Mesenchymal stem cell (in vitro differentiated cells and primary cell): Measurements from ENCODE around the gene ZZZ3.

Experiments used
- DNase-seq: peaks from one replicate; pipeline ENCODE4 v3.0.0-alpha.2; 2013
- H2AFZ ChIP-seq: one replicate; pipeline ENCODE4 v1.6.1; 2013; ENCODE audit warnings: low read depth, mild to moderate bottlenecking, control low read depth, inconsistent platforms, low read length, moderate library complexity
- H2AK5ac ChIP-seq: 2 replicates; pipeline ENCODE4 v1.6.1; 2013; ENCODE audit warnings: low read length, moderate library complexity, mild to moderate bottlenecking, inconsistent platforms; ENCODE audit not compliant: severe bottlenecking
- H2BK120ac ChIP-seq: one replicate; pipeline ENCODE4 v1.6.1; 2013; ENCODE audit warnings: low read depth, mild to moderate bottlenecking, inconsistent platforms, low read length, moderate library complexity
- H2BK12ac ChIP-seq, 2 experiments: one replicate each; pipeline ENCODE4 v1.6.1; 2013; ENCODE audit warnings: inconsistent platforms in 2 of 2, low read length in 2 of 2, mild to moderate bottlenecking in 2 of 2, moderate library complexity in 2 of 2, control low read depth in 1 of 2
- H2BK15ac ChIP-seq: one replicate; pipeline ENCODE4 v1.6.1; 2013; ENCODE audit warnings: mild to moderate bottlenecking, low read depth, inconsistent platforms; ENCODE audit not compliant: poor library complexity, severe bottlenecking
- H2BK5ac ChIP-seq: 2 replicates; pipeline ENCODE4 v1.6.1; 2013; ENCODE audit warnings: low read depth, mild to moderate bottlenecking, low read length, control low read depth, inconsistent platforms; ENCODE audit not compliant: poor library complexity, severe bottlenecking
- H3K14ac ChIP-seq, 2 experiments: one replicate each; pipeline ENCODE4 v1.6.1; 2013; ENCODE audit warnings: inconsistent platforms in 2 of 2, low read length in 2 of 2, control low read depth in 1 of 2, mild to moderate bottlenecking in 1 of 2, moderate library complexity in 1 of 2
- H3K18ac ChIP-seq, 2 experiments: one replicate each; pipeline ENCODE4 v1.6.1; 2013; ENCODE audit warnings: inconsistent platforms in 2 of 2, low read length in 2 of 2, control low read depth in 1 of 2, low read depth in 1 of 2, mild to moderate bottlenecking in 1 of 2
- H3K23ac ChIP-seq, 2 experiments: one replicate each; pipeline ENCODE4 v1.6.1; 2013; ENCODE audit warnings: inconsistent platforms in 2 of 2, low read length in 2 of 2, mild to moderate bottlenecking in 2 of 2, moderate library complexity in 2 of 2, control low read depth in 1 of 2
- H3K27ac ChIP-seq: 2 replicates; pipeline ENCODE4 v1.5.1; 2013; ENCODE audit warnings: mild to moderate bottlenecking, moderate library complexity, low read length, control low read depth, inconsistent platforms; ENCODE audit not compliant: poor library complexity, severe bottlenecking
- H3K27me3 ChIP-seq, 2 experiments: 2 replicates each; pipeline versions ENCODE4 v1.6.1 to v1.7.0; 2013; ENCODE audit warnings: low read length in 2 of 2, mild to moderate bottlenecking in 2 of 2, moderate library complexity in 2 of 2, control low read depth in 1 of 2, inconsistent platforms in 1 of 2; ENCODE audit not compliant: control insufficient read depth in 1 of 2, insufficient read depth in 1 of 2
- H3K36me3 ChIP-seq, 2 experiments: 2 replicates each; pipeline versions ENCODE4 v1.6.1 to v1.7.0; 2013; ENCODE audit warnings: low read length in 2 of 2, control low read depth in 1 of 2, inconsistent platforms in 1 of 2, low read depth in 1 of 2, mild to moderate bottlenecking in 1 of 2; ENCODE audit not compliant: insufficient read depth in 2 of 2, control insufficient read depth in 1 of 2
- H3K4ac ChIP-seq, 2 experiments: one replicate each; pipeline ENCODE4 v1.6.1; 2013; ENCODE audit warnings: inconsistent platforms in 2 of 2, low read length in 2 of 2, mild to moderate bottlenecking in 2 of 2, moderate library complexity in 2 of 2, control low read depth in 1 of 2, low read depth in 1 of 2
- H3K4me1 ChIP-seq: 2 replicates; pipeline ENCODE4 v1.6.1; 2013; ENCODE audit warnings: low read depth, low read length, control low read depth; ENCODE audit not compliant: control insufficient read depth, insufficient read depth
- H3K4me2 ChIP-seq: 2 replicates; pipeline ENCODE4 v1.6.1; 2013; ENCODE audit warnings: low read length, mild to moderate bottlenecking, inconsistent platforms; ENCODE audit not compliant: poor library complexity, severe bottlenecking
- H3K4me3 ChIP-seq, 2 experiments: 2 replicates each; pipeline versions ENCODE4 v1.5.1 to v1.7.0; 2013; ENCODE audit warnings: low read length in 2 of 2, mild to moderate bottlenecking in 2 of 2, control low read depth in 1 of 2, low read depth in 1 of 2; ENCODE audit not compliant: insufficient read depth in 1 of 2
- H3K79me1 ChIP-seq: replicated peaks from 2 replicates; pipeline ENCODE4 v1.6.1; 2013; ENCODE audit warnings: mild to moderate bottlenecking, control low read depth, low read length, inconsistent platforms; ENCODE audit not compliant: poor library complexity, severe bottlenecking
- H3K9ac ChIP-seq: 2 replicates; pipeline ENCODE4 v1.7.0; 2013; ENCODE audit warnings: mild to moderate bottlenecking, low read length, moderate library complexity
- H3K9me3 ChIP-seq: 2 replicates; pipeline ENCODE4 v1.7.0; 2013; ENCODE audit warnings: mild to moderate bottlenecking, low read length; ENCODE audit not compliant: control insufficient read depth
- H4K8ac ChIP-seq: one replicate; pipeline ENCODE4 v1.6.1; 2013; ENCODE audit warnings: inconsistent platforms, mild to moderate bottlenecking, low read length, moderate library complexity
- H4K91ac ChIP-seq: one replicate; pipeline ENCODE4 v1.6.1; 2013; ENCODE audit warnings: mild to moderate bottlenecking, low read length, inconsistent platforms
- WGBS: methylation state at CpG from one replicate; pipeline ENCODE4 v1.1.7; 2013; ENCODE audit warnings: mixed read lengths; 5-methylcytosine and 5-hydroxymethylcytosine counted together

The ZZZ3 gene

GRCh38 chr1:77655431-77655974 lies 27.0 kb downstream of the ZZZ3 start:
- Histone ChIP-seq H3K27me3 (no peaks in the 10 kb centered on the region), H3K4me3 (no peak overlapping the region), H3K14ac (no peak overlapping the region), H2BK5ac (no peak overlapping the region), H4K8ac (no peak overlapping the region), H3K18ac (no peak overlapping the region), H3K9ac (no peak overlapping the region), H4K91ac (no peak overlapping the region), H2BK12ac (no peak overlapping the region), H3K27ac (no peak overlapping the region), H2BK120ac (no peak overlapping the region), H3K9me3 (no peaks in the 10 kb centered on the region), H3K4me1 (no peaks in the 10 kb centered on the region), H3K4ac (no peak overlapping the region), H2AFZ (no peak overlapping the region), H3K79me1 (peaks cover 2% of the 10 kb centered on the region), H2AK5ac (no peak overlapping the region), H3K4me2 (no peak overlapping the region), H3K36me3 (peaks cover 4 to 6% of the 10 kb centered on the region in 2 experiments), H3K23ac (no peak overlapping the region), H2BK15ac (no peak overlapping the region)
- WGBS, result no CpG with 5 or more reads among the region's 2 CpGs
- DNase-seq, result peak; percentile 20

DNA sequence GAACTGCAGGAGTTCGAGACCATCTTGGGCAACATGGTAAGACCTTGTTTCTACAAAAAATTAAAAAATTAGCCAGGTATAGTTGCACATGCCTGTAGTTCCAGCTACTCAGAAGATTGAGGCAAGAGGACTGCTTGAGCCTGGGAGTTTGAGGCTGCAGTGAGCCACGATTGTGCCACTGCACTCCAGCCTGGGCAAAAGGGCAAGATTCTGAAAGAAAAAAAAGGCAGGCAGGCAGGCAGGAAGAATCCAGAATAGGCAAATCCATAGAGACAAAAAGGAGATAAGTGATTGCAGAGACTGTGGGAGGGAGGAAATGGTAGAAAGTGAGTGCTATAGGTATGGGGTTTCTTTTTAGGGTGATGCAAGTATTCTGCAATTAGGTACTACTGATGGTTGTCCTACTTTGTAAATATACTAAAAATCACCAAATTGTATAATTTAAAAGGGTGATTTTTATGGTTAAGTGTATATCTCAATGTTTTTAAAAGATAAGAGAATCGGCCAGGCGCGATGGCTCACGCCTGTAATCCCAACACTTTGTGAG lies 29.4 kb downstream of the ZZZ3 start:
- no peak overlapping the region for H2BK12ac ChIP-seq
- H2BK5ac ChIP-seq, result no peak overlapping the region
- WGBS, result 99% methylated on average over 6 of the region's 6 CpGs
- H2AK5ac ChIP-seq, result no peak overlapping the region
- H3K36me3 ChIP-seq, result peaks cover 4 to 6% of the 10 kb centered on the region in 2 experiments
- peaks cover 2% of the 10 kb centered on the region for H3K79me1 ChIP-seq
- H3K4ac ChIP-seq, result no peak overlapping the region
- no peaks in the 10 kb centered on the region for H3K4me1 ChIP-seq
- no peak overlapping the region for H4K91ac ChIP-seq
- no peak overlapping the region for H3K23ac ChIP-seq
- peak overlapping the region; percentile 30 for H3K9ac ChIP-seq
- H2BK120ac ChIP-seq, result no peak overlapping the region
- no peaks in the 10 kb centered on the region for H3K27me3 ChIP-seq
- DNase-seq, result no peak
- H3K18ac ChIP-seq, result no peak overlapping the region
- no peak overlapping the region for H3K27ac ChIP-seq
- H3K4me3 ChIP-seq, result peak overlapping the region in 1 of 2 experiments; percentile 11
- no peak overlapping the region for H3K14ac ChIP-seq
- no peak overlapping the region for H3K4me2 ChIP-seq
- H2BK15ac ChIP-seq, result no peak overlapping the region
- H3K9me3 ChIP-seq, result peaks cover 11% of the 10 kb centered on the region
- peak overlapping the region; percentile 13 for H4K8ac ChIP-seq
- no peak overlapping the region for H2AFZ ChIP-seq

- Histone ChIP-seq H3K27me3 (no peaks in the 10 kb centered on the region), H2BK15ac (no peak overlapping the region), H2BK120ac (no peak overlapping the region), H3K27ac (no peak overlapping the region), H3K14ac (no peak overlapping the region), H2AK5ac (no peak overlapping the region), H3K4me3 (no peak overlapping the region), H2BK12ac (no peak overlapping the region), H3K9ac (no peak overlapping the region), H3K4me1 (no peaks in the 10 kb centered on the region), H3K4me2 (no peak overlapping the region), H3K79me1 (peaks cover 2% of the 10 kb centered on the region), H3K23ac (no peak overlapping the region), H3K4ac (no peak overlapping the region), H2BK5ac (no peak overlapping the region), H3K9me3 (peaks cover 11% of the 10 kb centered on the region), H3K18ac (no peak overlapping the region), H4K91ac (no peak overlapping the region), H3K36me3 (peaks cover 6 to 9% of the 10 kb centered on the region in 2 experiments), H4K8ac (no peak overlapping the region), H2AFZ (no peak overlapping the region)
- no peak for DNase-seq
Observed at GRCh38 chr1:77652268-77652667, 30.2 kb downstream of the ZZZ3 start.

DNA sequence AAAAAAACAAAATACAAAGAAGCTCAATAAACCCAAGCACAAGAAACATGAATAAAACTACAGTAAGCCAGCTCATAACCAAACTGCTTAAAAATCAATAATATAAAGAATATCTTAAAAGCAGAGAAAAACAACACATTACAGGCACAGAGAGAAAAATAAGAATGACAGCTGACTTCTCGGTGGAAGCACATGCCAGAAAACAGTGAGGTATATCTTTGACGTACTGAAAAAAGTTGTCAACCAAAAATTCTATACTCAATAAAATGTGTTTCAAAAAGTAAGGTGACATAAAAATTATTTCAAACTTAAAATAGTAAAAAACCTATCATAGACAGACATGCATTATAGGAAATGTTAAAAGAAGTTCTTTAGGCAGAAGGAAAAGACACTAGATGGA lies 33.3 kb downstream of the ZZZ3 start:
- Histone ChIP-seq H3K79me1 (peaks cover 4% of the 10 kb centered on the region), H3K4me1 (no peaks in the 10 kb centered on the region), H3K4me3 (no peak overlapping the region), H4K91ac (no peak overlapping the region), H3K18ac (no peak overlapping the region), H2BK12ac (no peak overlapping the region), H3K27ac (no peak overlapping the region), H2BK5ac (no peak overlapping the region), H3K23ac (no peak overlapping the region), H3K27me3 (no peaks in the 10 kb centered on the region), H3K4me2 (no peak overlapping the region), H3K9me3 (peaks cover 11% of the 10 kb centered on the region), H3K9ac (no peak overlapping the region), H3K4ac (no peak overlapping the region), H2AFZ (no peak overlapping the region), H3K14ac (no peak overlapping the region), H4K8ac (no peak overlapping the region), H2AK5ac (no peak overlapping the region), H2BK120ac (no peak overlapping the region), H3K36me3 (peaks cover 16 to 24% of the 10 kb centered on the region in 2 experiments), H2BK15ac (no peak overlapping the region)
- WGBS, result no CpG with 5 or more reads among the region's 2 CpGs
- DNase-seq, result no peak
